ENCODE results near the gene CD24. TPM values are rescaled to one million over a fixed set of nuclear protein-coding genes. Genes with fewer than 3 reads are reported as not detected.

CD24 gene
- polyA plus RNA-seq, 2 of the 4 experiments (the other 2 are of a cell fraction) = 284 to 602 TPM

- ChIA-PET POLR2A (no interaction called here), CTCF (interaction anchor here (1.3 to 1.5 kb wide), 2 partner anchors 18 to 351 kb away, joined by 3 to 4 read pairs; no protein-coding TSS in a partner anchor)
- ATAC-seq (no peak), FAIRE-seq (no peak), DNase-seq (ENCODE audit: low read depth in 1 of 2, low spot score in 1 of 2) (no peak)
- WGBS (ENCODE audit: missing lambda C conversion rate) = 42% methylated on average over 3 of the region's 3 CpGs
- no peak for TF ChIP-seq FOSB (CRISPR knock-in tag; IDR thresholded peaks at IDR 0.05)
- no peak for TF ChIP-seq HMGXB4 (CRISPR knock-in tag; IDR thresholded peaks at IDR 0.05; ENCODE audit: borderline replicate concordance)
- TF ChIP-seq RFX5 (IDR thresholded peaks at IDR 0.05) = no peak
- TF ChIP-seq CHD4 (IDR thresholded peaks at IDR 0.05; ENCODE audit: borderline replicate concordance) = no peak
- TF ChIP-seq, protein P1, sequence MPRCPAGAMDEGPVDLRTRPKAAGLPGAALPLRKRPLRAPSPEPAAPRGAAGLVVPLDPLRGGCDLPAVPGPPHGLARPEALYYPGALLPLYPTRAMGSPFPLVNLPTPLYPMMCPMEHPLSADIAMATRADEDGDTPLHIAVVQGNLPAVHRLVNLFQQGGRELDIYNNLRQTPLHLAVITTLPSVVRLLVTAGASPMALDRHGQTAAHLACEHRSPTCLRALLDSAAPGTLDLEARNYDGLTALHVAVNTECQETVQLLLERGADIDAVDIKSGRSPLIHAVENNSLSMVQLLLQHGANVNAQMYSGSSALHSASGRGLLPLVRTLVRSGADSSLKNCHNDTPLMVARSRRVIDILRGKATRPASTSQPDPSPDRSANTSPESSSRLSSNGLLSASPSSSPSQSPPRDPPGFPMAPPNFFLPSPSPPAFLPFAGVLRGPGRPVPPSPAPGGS (IDR thresholded peaks at IDR 0.05) = no peak
- no peak for TF ChIP-seq HOXA7 (CRISPR knock-in tag; IDR thresholded peaks at IDR 0.05)
- TF ChIP-seq NR3C1 (IDR thresholded peaks at IDR 0.05) = no peak
- TF ChIP-seq KDM1A (IDR thresholded peaks at IDR 0.05; ENCODE audit: low read depth) = no peak
- no peak for TF ChIP-seq JUNB (IDR thresholded peaks at IDR 0.05)
- no peak for TF ChIP-seq POLR2A (IDR thresholded peaks at IDR 0.05; ENCODE audit: low read length)
- TF ChIP-seq, protein P2, sequence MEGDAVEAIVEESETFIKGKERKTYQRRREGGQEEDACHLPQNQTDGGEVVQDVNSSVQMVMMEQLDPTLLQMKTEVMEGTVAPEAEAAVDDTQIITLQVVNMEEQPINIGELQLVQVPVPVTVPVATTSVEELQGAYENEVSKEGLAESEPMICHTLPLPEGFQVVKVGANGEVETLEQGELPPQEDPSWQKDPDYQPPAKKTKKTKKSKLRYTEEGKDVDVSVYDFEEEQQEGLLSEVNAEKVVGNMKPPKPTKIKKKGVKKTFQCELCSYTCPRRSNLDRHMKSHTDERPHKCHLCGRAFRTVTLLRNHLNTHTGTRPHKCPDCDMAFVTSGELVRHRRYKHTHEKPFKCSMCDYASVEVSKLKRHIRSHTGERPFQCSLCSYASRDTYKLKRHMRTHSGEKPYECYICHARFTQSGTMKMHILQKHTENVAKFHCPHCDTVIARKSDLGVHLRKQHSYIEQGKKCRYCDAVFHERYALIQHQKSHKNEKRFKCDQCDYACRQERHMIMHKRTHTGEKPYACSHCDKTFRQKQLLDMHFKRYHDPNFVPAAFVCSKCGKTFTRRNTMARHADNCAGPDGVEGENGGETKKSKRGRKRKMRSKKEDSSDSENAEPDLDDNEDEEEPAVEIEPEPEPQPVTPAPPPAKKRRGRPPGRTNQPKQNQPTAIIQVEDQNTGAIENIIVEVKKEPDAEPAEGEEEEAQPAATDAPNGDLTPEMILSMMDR (IDR thresholded peaks at IDR 0.05) = no peak
- no peak for TF ChIP-seq MYC (IDR thresholded peaks at IDR 0.05; ENCODE audit: borderline replicate concordance, low read length)
- no peak for TF ChIP-seq HEYL (CRISPR knock-in tag; IDR thresholded peaks at IDR 0.05)
- TF ChIP-seq, protein P3, sequence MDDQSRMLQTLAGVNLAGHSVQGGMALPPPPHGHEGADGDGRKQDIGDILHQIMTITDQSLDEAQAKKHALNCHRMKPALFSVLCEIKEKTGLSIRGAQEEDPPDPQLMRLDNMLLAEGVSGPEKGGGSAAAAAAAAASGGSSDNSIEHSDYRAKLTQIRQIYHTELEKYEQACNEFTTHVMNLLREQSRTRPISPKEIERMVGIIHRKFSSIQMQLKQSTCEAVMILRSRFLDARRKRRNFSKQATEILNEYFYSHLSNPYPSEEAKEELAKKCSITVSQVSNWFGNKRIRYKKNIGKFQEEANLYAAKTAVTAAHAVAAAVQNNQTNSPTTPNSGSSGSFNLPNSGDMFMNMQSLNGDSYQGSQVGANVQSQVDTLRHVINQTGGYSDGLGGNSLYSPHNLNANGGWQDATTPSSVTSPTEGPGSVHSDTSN (IDR thresholded peaks at IDR 0.05) = no peak
- TF ChIP-seq JUN (IDR thresholded peaks at IDR 0.05) = no peak
- no peak for TF ChIP-seq NFE2L2 (conservative IDR thresholded peaks at IDR 0.05; ENCODE audit: low read length)
- TF ChIP-seq ATOH8 (CRISPR knock-in tag; IDR thresholded peaks at IDR 0.05; ENCODE audit: low read depth) = no peak
- Histone ChIP-seq H3K9me3 (no peaks in the 10 kb centered on the region), H3K4me1 (no peaks in the 10 kb centered on the region), H3K4me3 (no peak overlapping the region), H3K27ac (no peak overlapping the region), H3K4me2 (no peak overlapping the region)
Observed at GRCh38 chr6:106961136-106961535, 13.4 kb downstream of the CD24 start.

DNA sequence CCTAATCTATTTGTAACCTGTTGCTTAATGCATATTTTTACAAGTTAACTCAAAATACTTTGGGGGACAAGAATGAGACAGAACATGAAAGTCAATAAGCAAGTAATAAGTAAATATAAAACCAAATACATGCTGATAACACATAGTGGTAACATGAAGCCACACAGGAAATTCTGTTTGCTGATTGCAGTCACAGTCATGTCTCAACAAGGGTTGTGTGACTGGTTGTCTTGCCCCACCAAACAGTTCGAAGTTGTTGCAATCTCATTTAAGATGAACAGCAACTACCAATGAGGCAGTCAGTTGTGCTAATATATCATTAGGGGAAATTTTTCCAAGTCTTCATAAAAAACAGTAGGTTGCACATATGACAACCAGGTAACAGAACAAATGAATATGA lies 14.5 kb downstream of the CD24 start:
- 47% methylated on average over 1 of the region's 1 CpG for WGBS (ENCODE audit: missing lambda C conversion rate)
- Histone ChIP-seq H3K4me1 (no peaks in the 10 kb centered on the region), H3K4me3 (no peak overlapping the region), H3K27ac (no peak overlapping the region), H3K4me2 (no peak overlapping the region), H3K9me3 (no peaks in the 10 kb centered on the region)
- ATAC-seq = no peak
- no peak for FAIRE-seq
- TF ChIP-seq JUN (IDR thresholded peaks at IDR 0.05) = no peak
- TF ChIP-seq HOXB5 (CRISPR knock-in tag; IDR thresholded peaks at IDR 0.05) = no peak
- DNase-seq (ENCODE audit: low read depth in 1 of 2, low spot score in 1 of 2) = no peak
- CTCF ChIA-PET = no interaction called here
- POLR2A ChIA-PET = no interaction called here

- Histone ChIP-seq H3K4me3 (no peak overlapping the region), H3K27ac (no peak overlapping the region), H3K9me3 (no peaks in the 10 kb centered on the region), H3K4me1 (no peaks in the 10 kb centered on the region), H3K4me2 (no peak overlapping the region)
- DNase-seq (ENCODE audit: low read depth in 1 of 2, low spot score in 1 of 2) (no peak), FAIRE-seq (no peak), ATAC-seq (no peak)
- ChIA-PET POLR2A (no interaction called here), CTCF (no interaction called here)
- WGBS (ENCODE audit: missing lambda C conversion rate) = 71% methylated on average over 9 of the region's 9 CpGs
- TF ChIP-seq MAX (IDR thresholded peaks at IDR 0.05) (no peak), SREBF2 (IDR thresholded peaks at IDR 0.05) (no peak), CBX2 (IDR thresholded peaks at IDR 0.05; ENCODE audit: borderline replicate concordance, low read depth) (no peak), RARB (CRISPR knock-in tag; IDR thresholded peaks at IDR 0.05) (no peak)
- TF ChIP-seq, protein P4, sequence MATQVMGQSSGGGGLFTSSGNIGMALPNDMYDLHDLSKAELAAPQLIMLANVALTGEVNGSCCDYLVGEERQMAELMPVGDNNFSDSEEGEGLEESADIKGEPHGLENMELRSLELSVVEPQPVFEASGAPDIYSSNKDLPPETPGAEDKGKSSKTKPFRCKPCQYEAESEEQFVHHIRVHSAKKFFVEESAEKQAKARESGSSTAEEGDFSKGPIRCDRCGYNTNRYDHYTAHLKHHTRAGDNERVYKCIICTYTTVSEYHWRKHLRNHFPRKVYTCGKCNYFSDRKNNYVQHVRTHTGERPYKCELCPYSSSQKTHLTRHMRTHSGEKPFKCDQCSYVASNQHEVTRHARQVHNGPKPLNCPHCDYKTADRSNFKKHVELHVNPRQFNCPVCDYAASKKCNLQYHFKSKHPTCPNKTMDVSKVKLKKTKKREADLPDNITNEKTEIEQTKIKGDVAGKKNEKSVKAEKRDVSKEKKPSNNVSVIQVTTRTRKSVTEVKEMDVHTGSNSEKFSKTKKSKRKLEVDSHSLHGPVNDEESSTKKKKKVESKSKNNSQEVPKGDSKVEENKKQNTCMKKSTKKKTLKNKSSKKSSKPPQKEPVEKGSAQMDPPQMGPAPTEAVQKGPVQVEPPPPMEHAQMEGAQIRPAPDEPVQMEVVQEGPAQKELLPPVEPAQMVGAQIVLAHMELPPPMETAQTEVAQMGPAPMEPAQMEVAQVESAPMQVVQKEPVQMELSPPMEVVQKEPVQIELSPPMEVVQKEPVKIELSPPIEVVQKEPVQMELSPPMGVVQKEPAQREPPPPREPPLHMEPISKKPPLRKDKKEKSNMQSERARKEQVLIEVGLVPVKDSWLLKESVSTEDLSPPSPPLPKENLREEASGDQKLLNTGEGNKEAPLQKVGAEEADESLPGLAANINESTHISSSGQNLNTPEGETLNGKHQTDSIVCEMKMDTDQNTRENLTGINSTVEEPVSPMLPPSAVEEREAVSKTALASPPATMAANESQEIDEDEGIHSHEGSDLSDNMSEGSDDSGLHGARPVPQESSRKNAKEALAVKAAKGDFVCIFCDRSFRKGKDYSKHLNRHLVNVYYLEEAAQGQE (IDR thresholded peaks at IDR 0.05) = no peak
- TF ChIP-seq, protein P5, sequence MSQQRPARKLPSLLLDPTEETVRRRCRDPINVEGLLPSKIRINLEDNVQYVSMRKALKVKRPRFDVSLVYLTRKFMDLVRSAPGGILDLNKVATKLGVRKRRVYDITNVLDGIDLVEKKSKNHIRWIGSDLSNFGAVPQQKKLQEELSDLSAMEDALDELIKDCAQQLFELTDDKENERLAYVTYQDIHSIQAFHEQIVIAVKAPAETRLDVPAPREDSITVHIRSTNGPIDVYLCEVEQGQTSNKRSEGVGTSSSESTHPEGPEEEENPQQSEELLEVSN (IDR thresholded peaks at IDR 0.05; ENCODE audit: borderline replicate concordance, low read depth) = no peak
Observed at GRCh38 chr6:106939848-106940247, 34.7 kb downstream of the CD24 start.
